Measurements from ENCODE around the gene TMCO4.
"Not testable (repeated sequence)": the region's sequence is repeated elsewhere in the genome, so short reads cannot be mapped to it uniquely, and the experiment has no call there.

Gene TMCO4

DNA sequence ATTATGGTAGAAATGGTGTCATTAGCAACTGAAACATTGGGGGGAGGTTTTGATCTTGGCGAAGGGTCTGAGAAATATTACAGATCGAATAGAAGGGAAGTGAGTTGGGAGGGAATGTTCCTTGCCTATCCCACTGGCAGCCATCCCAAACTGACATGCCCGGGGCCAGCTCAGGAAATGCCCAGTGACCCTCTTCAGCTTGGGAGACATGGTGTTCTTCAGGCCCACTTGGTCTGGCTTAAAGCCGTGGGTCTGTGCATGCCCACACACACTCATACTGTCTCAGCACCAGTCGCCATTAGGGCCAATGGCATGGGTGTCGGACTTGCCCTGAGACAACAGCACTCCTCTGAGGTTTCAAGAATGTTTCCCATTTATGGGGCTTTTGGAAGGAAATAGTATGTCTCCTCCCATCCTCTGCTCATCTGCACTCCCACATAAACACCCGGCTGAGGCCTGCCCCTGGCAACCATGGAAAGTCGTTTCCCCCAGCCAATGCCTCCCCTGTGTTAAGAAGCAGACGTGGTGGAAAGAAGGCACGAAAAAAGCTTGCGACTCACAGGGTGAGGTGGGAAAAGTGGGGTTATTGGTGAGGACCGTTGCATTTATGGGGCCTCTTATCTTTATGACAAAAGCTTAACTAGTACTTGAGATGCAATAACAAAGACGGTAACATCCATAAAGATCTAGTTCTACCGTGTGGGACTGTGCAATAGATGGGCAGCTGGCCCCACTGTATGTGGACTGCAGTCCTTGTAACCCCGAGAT, 13.3 kb upstream of the TMCO4 start:
- no peak for DNase-seq (ENCODE audit: low spot score)

DNA sequence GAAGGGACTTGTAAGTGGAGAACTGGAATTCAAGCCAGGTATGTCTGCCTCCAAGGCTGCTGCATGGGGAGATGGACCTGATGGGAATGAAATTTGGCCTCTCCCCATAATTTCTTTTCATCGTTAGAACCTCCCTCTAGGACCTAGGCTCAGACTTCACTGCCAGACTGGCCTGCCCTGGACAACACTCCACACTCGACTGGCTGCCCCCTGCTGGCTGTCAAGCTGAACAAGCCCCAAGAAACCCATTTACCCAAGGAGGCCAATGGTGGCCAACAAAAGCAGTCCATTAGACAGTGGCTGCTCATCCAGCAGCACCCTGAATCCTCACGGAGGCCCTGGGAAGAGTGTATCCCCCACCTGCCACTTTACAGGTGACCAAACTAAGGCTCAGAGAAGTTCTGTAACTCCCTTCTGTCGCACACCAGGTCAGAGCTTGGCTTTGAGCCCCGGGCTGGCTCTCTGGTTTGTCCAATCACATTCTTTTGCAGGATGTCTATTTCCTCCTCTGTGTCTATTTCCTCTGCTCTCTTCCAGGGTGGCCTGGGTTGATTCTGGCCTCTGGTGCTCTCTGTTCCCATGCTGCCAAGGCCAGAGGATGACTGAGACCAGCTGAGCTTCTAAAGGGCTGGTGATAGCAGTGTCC, 11.6 kb upstream of the TMCO4 start:
- DNase-seq (ENCODE audit: low spot score), result no peak

- no peak for DNase-seq (ENCODE audit: low spot score)
These were observed 9.5 kb upstream of the TMCO4 start for GRCh38 chr1:19809044-19809750.

DNA sequence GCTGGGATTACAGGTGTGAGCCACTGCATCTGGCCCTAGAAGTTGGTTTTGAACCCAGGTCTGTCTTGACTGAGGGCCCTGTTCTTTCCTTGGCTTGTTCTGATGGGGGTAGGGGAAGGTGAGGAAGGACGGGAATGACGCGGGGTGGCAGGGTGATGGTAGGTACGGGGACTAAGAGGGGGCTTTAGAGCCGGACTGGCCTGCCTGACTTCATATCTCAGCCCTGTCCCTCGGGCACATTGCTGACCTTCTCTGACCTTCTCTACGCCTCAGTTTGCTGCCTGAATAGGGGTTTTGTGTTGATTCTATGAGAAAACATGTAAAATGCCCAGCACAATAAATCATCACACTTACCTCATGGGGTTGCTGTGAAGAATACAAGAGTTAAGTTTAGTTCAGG, 8.6 kb upstream of the TMCO4 start:
- DNase-seq (ENCODE audit: low spot score), result no peak

DNA sequence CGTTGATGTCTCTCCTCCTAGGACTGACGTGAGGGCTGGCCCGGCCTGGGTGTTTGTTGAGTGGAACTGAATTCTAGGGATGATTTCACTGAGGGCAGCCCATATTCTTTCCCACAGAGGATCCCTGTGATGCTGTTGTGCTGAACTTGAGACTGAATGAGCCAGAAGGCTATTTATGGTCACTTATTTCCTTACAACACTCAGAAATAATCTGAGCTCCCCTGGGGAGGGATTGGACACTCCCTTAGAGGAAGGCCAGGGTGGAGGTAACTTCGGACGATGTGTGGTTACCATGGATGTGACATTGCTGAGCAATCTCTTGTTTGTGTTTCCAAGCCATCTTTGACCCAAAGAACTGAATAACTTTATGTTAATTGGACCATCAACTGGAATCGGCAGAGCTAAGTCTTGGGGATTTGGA, 5.1 kb upstream of the TMCO4 start:
- DNase-seq (ENCODE audit: low spot score), result no peak

DNA sequence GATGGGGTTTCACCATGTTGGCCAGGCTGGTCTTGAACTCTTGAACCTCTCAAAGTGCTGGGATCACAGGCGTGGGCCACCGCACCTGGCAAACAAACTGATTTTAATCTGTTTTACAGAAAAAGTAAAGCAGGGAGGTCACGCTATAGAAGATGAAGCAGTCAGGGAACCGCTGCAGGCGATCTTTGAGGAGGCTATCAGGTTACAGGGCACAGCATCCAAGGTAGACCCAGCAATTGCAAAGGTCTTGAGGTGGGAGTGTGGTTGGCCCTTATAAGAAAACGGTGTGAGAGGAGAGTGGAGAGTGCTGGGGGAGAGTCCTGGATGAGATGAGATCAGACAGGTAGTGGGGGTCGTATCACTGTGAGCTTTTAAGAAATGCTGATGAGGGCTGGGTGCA, 2.6 kb upstream of the TMCO4 start:
- DNase-seq (ENCODE audit: low spot score), result no peak

DNA sequence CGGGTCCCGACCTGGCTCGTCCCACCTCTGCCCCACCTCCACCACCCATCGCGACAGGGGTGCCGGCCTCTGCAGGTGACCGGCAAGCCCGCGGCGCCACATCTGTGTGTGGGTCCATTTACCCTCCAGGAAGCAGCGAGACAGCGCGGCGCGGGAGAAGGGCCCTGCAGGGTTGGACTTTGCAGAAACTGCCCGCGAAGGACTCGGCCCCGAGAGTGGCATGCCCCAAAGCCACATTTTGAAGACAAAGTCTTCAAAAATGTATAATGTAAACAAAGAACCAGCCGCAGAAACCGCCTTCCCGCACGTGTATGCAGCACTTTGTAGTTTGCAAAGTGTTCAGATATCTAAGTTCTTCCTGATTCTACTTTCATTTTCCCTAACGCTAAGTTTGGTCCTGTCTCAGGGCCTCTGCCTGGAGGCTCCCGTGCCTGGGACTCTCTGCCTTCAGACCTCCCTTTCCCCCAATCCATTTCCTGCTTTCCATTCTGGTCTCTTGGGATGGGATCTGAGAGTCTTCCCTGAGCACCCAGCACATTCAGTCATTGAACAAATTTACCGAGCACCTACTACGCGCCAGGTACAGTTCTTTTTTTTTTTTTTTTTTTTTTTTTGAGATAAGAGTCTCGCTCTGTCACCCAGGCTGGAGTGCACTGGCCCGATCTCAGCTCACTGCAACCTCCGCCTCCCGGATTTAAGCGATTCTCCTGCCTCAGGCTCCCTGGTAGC, 524 bp upstream of the TMCO4 start:
- peak; percentile 30 for DNase-seq (ENCODE audit: low spot score)

- no peak for DNase-seq (ENCODE audit: low spot score)
These were observed 1.1 kb downstream of the TMCO4 start for GRCh38 chr1:19798486-19799229.

- no peak for DNase-seq (ENCODE audit: low spot score)
These were observed 1.9 kb downstream of the TMCO4 start for GRCh38 chr1:19797827-19798226.

DNA sequence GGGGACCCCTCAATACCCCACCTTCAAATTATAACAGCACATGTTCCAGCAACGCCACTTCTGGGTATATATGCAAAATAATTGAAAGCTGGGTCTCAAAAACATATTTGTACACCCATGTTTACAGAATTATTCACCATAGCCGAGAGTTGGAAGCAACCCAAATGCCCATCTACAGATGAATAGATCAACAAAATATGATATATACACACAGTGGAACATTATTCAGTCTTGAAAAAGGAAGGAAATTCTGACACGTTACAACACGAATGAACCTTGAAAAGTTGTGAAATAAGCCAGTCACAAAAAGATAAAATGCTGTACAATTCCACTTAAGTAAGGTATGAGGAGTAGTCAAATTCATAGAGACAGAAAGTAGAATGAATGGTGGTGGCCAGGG, 5.1 kb downstream of the TMCO4 start:
- no peak for DNase-seq (ENCODE audit: low spot score)

GRCh38 chr1:19793360-19794046, 6.2 kb downstream of the TMCO4 start:
- no peak for DNase-seq (ENCODE audit: low spot score)

DNA sequence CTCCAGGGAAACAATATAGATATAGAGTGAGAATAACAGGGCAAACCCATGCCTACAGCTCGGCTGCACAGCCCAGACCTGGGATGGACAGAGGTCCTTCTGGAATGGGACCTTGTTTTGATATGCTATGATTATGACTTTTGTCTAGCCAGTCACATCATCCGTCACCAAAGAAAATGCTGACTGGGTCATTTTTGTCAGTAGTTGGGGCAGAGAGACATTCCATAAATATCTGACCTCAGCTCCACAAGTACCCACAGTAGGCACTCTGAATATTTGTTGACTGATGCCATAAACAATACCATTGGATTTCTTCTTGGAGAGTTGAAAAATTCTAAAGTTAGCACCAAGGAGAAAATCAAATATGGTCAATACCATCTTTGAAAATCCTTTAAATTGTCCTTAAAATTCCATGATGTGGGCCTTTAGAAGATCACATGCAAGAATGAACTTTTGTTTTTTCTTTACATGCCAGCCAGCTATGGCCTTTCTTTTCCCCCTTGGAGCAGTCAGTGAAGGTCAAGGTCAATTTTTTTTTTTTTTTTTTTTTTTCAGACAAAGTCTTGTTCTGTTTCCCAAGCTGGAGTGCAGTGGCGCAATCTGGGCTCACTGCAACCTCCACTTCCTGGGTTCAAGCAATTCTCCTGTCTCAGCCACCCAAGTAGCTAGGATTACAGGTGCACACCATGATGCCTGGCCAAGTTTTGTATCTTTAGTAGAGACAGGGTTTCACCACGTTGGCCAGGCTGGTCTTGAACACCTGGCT, 7.3 kb downstream of the TMCO4 start:
- no peak for DNase-seq (ENCODE audit: low spot score)

- not testable (repeated sequence) for DNase-seq (ENCODE audit: low spot score)
These were observed 9.4 kb downstream of the TMCO4 start for GRCh38 chr1:19790061-19790975.

GRCh38 chr1:19786988-19787423, 12.7 kb downstream of the TMCO4 start:
- DNase-seq (ENCODE audit: low spot score), result no peak

DNA sequence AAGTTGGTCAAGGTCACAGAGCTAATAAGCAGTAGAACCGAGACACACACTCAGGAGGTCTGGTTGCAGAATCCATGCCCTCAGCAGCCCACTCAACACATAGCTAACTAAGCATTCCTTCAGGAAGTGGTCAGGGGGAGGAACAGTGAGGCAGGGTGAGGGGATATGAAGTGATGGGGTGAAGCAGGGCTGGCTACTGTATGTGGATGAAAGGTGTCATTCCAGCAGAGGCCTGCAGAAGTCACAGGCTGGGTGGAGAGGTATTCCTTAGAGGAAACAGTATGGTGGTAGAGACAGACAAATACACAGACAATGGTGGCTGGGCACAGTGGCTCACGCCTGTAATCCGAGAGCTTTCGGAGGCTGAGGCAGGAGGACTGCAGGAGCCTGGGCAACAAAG, 14.1 kb downstream of the TMCO4 start:
- DNase-seq (ENCODE audit: low spot score), result no peak

- DNase-seq (ENCODE audit: low spot score), result no peak
These were observed 19.3 kb downstream of the TMCO4 start for GRCh38 chr1:19780267-19780877.

GRCh38 chr1:19776933-19777332, 22.8 kb downstream of the TMCO4 start:
- no peak for DNase-seq (ENCODE audit: low spot score)

GRCh38 chr1:19776287-19776686, 23.4 kb downstream of the TMCO4 start:
- no peak for DNase-seq (ENCODE audit: low spot score)

DNA sequence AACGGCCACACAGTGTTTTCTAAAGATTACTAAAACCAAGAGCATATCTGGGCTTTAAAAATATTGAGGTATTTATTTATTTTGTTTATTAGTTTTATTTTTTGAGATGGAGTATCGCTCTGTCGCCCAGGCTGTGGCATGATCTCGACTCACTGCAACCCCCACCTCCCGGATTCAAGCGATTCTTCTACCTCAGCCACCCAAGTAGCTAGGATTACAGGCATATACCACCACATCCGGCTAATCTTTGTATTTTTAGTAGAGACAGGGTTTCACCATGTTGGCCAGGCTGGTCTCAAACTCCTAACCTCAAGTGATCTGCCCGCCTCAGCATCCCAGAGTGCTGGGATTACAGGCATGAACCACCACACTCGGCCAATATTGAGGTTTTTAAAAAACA, 23.9 kb downstream of the TMCO4 start:
- DNase-seq (ENCODE audit: low spot score), result no peak

All from COLO829 (cell line).